HG02870 (cell line): Measurements from ENCODE around the gene CPHXL.

Experiments used
- ATAC-seq: cut with Tn5 transposase; IDR thresholded peaks from one replicate; pipeline ENCODE4 v1.9.1; 2021; ENCODE audit warnings: mild to moderate bottlenecking, moderate library complexity; ENCODE audit not compliant: unreplicated experiment

The CPHXL gene

DNA sequence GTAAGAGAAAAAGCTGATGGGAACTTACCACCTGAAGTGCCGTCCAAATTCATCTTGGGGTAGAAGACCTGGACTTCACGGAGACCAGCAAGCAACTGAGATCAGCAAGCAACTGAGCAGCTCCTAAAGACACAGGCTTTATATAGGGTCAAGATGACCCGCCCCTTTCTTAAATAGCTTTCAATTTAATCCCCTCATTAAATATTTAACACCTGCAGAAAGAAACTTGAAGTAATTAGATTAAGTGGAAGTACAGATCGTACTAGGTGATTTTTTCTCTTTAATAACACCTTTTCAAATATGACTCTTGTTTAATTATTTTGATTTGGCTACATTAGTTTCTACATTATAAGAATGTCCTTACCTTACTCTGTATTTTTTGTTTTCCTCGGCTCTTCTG is at the start of gene CPHXL:
TSS of gene CPHXL (minus strand) at position 101 of the 400 bp plus-strand sequence. CDS start at position 53, 48 bp downstream.
- no peak for ATAC-seq

DNA sequence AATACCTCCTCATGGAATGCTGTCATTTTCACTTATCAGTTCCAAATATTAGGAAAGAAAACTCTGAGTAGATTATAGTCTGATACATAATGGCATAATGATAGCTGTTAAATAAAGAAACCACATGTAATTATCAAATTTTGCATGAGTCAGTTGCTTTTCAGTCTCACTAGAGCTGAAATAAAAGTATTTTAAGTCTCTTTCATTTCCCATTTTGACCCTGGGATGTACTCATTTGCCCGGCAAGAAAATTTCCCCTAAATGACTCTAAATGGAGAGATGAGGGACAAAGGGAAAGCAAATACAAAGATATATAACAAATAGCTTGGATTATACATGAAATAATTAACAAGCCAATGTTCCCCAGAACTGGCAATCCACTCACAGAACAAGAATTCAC is 47.9 kb upstream of the CPHXL start:
- ATAC-seq = peak; percentile 51

GRCh38 chr16:75770051-75770450 is 43.8 kb upstream of the CPHXL start:
- ATAC-seq = no peak

- ATAC-seq = peak; percentile 79
These were observed 38.0 kb upstream of the CPHXL start for GRCh38 chr16:75764154-75764768.

DNA sequence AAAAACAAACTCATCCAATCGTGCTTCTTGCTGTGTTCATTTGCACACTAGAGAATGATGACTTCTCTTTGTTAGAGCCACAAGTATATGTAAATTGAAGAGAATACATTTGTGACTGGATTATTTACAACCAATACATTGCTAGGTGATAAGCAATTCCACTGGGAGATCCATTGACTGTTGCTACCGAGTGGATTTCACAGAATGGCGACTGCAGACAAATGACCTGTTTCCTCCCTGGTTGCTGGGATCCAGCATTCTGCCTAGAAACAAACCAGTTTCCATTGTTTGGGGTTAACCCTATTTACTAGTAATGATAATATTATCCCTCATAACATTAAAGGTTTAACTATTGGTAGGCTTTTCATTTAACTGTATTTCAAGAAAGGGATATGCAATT is 36.9 kb upstream of the CPHXL start:
- no peak for ATAC-seq

- no peak for ATAC-seq
These were observed 36.5 kb upstream of the CPHXL start for GRCh38 chr16:75762746-75763145.

GRCh38 chr16:75761108-75761507 is 34.8 kb upstream of the CPHXL start:
- peak; percentile 65 for ATAC-seq

- no peak for ATAC-seq
These were observed 33.8 kb upstream of the CPHXL start for GRCh38 chr16:75760018-75760519.

GRCh38 chr16:75758215-75758614 is 31.9 kb upstream of the CPHXL start:
- no peak for ATAC-seq

DNA sequence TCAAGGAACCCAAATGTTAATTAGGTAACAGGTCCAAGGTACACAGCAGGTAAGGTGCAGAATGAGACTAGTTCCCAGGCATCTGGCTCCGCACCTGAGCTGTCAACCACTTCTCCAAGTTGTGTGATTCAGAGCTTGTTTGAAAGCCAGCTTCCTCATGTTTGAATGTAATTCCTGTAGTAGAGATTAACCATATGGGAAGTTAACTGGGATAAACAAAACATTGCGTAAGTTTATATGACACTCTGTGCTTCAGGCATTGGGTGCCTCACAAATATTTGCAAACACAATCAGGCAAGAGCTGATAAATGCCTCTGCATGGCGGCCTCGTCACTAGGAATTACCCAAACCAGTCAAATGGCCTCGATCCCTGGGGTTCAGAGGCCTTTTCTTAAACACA is 27.9 kb upstream of the CPHXL start:
- ATAC-seq = no peak

- no peak for ATAC-seq
These were observed 24.2 kb upstream of the CPHXL start for GRCh38 chr16:75750528-75750927.

- no peak for ATAC-seq
These were observed 20.1 kb upstream of the CPHXL start for GRCh38 chr16:75746359-75746758.

GRCh38 chr16:75745823-75746222 is 19.5 kb upstream of the CPHXL start:
- peak; percentile 93 for ATAC-seq

- peak; percentile 41 for ATAC-seq
These were observed 19.0 kb upstream of the CPHXL start for GRCh38 chr16:75745242-75745641.

DNA sequence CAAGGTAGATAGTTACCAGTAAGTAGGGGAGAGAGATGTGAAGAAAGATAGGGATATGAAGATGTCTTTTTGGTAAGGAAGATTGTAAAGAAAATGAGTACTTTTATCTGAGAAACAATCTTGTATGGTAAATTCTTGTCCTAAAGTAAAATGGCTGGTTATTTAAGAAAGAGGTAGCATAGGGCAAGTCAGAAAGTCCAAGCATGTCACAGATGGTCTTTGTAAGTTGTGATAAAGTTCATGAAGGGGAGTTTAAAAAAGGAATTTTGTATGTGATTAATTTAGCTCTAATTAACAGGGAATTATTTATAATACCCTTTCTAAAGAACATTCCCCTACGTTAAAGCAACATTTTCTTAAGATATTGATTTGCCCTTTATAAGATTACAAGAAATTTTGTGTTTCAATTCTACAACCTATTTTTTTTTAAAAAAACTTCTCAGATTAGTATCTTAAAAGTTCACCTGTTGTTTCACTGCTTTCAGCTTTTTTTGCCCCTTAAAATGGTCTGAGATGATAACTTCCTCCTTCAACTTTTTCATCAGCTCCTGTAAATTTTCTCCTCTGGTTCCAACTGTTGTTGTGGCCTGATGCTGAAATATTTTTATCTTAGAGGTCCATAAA is 16.2 kb upstream of the CPHXL start:
- ATAC-seq = no peak

GRCh38 chr16:75733305-75734211 is 7.3 kb upstream of the CPHXL start:
- ATAC-seq = no peak

DNA sequence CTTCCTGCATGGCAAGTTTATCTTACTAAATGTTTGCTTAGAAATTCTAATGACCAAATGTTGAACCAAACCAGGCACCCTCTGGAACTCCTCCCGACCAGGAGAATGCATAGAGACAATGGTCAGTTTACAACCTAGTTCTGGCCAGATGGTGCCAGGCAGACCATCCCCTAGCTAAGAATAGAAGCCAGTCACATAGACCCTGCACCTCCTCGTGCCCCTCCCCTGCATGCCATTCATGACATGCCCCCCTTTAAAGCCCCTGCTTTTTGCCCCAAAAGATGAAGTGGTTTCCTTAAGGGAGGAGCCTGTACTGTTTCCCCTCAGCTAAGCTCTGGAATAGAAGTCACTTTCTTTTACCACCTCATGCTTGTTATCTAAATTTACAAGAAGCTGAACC is 6.6 kb upstream of the CPHXL start:
- no peak for ATAC-seq

- no peak for ATAC-seq
These were observed 931 bp upstream of the CPHXL start for GRCh38 chr16:75727221-75727620.

- ATAC-seq = no peak
These were observed 7.8 kb downstream of the CPHXL start for GRCh38 chr16:75718452-75718851.

DNA sequence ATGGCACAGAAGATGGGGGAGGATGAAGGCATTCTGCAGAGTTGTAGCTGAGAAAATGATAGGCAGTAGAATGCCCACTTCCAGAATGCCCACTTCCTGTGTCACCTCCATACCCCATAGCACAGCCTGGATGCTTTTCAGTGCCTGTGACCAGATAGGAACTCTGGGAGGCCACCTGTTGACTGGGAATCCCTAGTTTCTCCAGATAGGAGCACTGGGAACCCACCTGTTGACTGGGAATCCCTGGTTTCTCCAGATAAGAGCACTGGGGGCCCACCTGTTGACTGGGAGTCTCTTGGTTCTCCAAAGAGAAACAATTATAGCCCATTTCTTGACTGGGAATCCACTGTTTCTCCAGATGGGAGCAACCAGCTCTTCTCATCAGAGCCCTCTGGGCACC is 11.6 kb downstream of the CPHXL start:
- no peak for ATAC-seq

DNA sequence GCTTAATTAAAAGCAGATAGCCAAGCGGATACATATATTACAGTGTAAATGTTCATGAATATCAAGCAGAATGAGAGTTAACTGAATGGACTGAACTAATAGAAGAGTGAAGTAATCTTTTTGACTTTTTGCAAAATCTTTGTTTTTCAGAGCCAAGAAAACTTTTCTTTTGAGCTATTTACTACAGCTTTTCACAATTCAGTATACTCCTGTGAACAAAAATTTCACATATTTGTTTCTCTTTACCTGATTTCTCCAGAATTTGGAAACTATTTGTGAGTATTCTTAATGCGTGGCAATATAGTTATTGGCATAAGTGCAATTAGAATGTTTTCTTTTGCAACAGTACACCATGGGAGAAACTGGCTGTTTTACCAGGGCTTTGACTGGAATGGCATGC is 15.9 kb downstream of the CPHXL start:
- ATAC-seq = no peak

DNA sequence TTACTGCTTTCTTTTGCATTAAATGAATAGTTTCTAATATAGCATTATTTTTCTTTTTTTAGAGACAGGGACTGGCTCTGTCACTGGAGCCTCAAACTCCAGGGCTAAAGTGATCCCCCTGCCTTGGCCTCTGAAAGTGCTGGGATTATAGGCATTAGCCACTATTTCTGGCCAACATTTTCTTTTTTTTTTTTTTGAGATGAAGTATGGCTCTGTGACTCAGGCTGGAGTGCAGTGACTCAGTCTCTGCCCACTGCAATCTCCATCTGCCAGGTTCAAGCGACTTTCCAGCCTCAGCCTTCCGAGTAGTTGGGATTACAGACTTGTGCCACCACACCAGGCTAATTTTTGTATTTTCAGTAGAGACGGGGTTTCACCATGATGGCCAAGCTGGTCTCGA is 23.0 kb downstream of the CPHXL start:
- ATAC-seq = no peak
